Epithelial cell of proximal tubule (primary cell): ENCODE measurements around the gene KSR2. TPM values are rescaled to one million over a fixed set of nuclear protein-coding genes. Genes with fewer than 3 reads are reported as not detected.
"Not testable (repeated sequence)": the region's sequence is repeated elsewhere in the genome, so short reads cannot be mapped to it uniquely, and the experiment has no call there.

Source experiments
- DNase-seq: peaks from one replicate; pipeline ENCODE4 v3.0.0-alpha.2; 2011; ENCODE audit warnings: low read depth
- H3K4me3 ChIP-seq: 2 replicates; pipeline ENCODE4 v1.5.1; 2011; ENCODE audit warnings: low read depth, mild to moderate bottlenecking, low read length
- total RNA-seq: library from RNA; depleted of rRNA; stranded (reverse); fragments of >200 nt; gene quantifications from 2 replicates; pipeline ENCODE4 v1.2.3, GENCODE V29; 2015
- TF ChIP-seq, protein P1 (sequence below): conservative IDR thresholded peaks from 2 replicates; pipeline ENCODE4 v1.5.1; 2012; ENCODE audit warnings: low read depth, mild to moderate bottlenecking, low read length

Gene KSR2
- total RNA-seq, 1 donor from 2014 or later, result 0.29 TPM

DNA sequence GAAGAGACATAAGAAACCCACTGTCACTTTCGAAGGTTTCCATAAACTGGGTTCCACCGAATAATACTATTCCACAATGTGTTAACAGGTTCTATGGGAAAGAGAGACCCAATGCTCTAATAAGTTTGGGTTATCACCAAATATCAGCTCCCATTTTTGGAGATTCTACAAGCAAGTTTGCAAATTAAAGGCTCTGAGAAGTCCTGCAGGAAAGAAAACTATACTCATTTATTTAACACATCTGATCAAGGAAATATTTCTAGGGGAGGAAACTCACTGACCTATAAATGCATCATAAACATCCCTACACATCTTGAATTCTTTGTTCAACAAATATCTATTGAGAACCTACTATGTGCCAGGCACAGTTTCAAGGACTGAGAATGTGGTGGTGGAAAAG is 161.4 kb downstream of the KSR2 start:
- no peak overlapping the region for H3K4me3 ChIP-seq
- TF ChIP-seq, protein P1, sequence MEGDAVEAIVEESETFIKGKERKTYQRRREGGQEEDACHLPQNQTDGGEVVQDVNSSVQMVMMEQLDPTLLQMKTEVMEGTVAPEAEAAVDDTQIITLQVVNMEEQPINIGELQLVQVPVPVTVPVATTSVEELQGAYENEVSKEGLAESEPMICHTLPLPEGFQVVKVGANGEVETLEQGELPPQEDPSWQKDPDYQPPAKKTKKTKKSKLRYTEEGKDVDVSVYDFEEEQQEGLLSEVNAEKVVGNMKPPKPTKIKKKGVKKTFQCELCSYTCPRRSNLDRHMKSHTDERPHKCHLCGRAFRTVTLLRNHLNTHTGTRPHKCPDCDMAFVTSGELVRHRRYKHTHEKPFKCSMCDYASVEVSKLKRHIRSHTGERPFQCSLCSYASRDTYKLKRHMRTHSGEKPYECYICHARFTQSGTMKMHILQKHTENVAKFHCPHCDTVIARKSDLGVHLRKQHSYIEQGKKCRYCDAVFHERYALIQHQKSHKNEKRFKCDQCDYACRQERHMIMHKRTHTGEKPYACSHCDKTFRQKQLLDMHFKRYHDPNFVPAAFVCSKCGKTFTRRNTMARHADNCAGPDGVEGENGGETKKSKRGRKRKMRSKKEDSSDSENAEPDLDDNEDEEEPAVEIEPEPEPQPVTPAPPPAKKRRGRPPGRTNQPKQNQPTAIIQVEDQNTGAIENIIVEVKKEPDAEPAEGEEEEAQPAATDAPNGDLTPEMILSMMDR, result no peak
- no peak for DNase-seq

DNA sequence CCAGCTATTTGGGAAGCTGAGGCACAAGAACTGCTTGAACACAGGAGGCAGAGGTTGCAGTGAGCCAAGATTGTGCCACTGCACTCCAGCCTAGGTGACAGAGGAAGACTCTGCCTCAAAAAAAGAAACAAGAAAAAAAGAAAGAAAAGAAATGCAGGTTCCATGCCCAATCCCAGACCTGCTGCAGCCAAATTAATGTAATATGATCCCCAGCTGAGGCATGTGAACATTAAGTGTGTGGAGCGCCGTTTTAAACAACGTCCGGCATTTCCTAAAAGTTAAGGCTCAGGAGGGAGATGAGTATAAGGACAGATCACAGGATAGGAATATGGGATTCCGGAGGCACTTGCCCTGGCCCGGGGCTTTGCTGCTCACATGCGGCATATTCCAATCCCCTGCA is 162.9 kb downstream of the KSR2 start:
- TF ChIP-seq, protein P1, result no peak
- no peak for DNase-seq
- H3K4me3 ChIP-seq, result no peak overlapping the region

DNA sequence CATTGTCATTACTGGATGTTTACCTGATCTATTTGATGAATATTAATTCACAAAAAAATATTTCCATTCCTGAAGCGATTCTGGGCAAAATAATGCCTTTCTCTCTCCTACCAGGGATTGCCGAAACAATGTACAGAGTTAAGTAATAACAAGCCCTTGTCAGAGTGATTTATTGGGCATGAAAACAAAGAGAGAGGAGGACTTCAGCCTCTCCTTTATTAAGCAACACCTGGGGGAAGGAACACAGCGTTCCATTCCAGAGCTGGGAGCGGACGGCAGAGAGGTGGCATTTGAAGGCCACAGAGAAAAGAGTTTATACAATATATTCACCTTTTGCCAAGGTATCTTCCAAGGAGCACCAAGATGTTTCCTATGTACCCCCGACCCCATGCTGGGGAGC is 165.8 kb downstream of the KSR2 start:
- DNase-seq, result peak; percentile 20
- no peak overlapping the region for H3K4me3 ChIP-seq
- TF ChIP-seq, protein P1, result no peak

DNA sequence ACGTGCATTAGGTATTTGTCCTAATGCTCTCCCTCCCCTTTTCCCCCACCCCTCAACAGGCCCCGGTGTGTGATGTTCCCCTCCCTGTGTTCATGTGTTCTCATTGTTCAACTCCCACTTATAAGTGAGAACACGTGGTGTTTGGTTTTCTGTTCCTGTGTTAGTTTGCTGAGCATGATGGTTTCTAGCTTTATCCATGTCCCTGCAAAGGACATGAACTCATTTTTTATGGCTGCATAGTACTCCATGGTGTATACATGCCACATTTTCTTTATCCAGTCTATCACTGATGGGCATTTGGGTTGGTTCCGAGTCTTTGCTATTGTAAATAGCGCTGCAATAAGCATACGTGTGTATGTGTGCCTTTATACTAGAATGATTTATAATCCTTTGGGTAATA is 168.1 kb downstream of the KSR2 start:
- DNase-seq, H3K4me3 ChIP-seq: not testable (repeated sequence)

DNA sequence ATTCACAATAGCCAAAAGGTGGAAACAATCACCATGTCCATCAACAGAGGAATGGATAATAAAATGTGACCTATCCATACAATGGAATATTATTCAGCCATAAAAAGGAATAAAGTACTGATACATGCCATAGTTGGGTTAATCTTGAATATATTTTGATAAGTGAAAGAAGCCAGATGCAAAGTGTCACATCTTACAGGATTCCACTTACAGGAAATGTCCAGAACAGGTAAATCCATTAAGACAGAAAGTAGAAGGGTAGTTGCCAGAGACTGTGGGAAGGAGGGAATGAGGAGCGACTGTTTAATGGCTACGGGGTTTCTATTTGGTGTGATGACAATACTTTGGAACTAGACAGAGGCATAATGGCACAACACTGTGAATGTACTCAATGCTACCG is 171.6 kb downstream of the KSR2 start:
- no peak overlapping the region for H3K4me3 ChIP-seq
- TF ChIP-seq, protein P1, result no peak
- DNase-seq, result no peak

DNA sequence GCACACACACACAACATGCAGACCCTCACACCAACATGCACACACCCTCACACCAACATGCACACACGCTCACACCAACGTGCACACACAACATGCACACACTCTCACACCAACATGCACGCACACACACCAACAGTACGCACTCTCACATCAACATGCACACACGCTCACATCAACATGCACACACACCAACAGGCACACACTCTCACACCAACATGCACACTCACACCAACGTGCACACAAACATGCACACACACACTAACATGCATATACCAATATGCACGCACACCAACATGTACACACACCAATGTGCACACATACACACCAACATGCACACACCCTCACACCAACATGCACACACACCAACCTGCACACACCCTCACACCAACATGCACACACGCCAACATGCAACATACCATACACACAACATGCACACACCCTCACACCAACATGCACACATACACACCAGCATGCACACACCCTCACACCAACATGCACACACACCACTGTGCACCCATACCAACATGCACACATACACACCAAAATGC is 175.8 kb downstream of the KSR2 start:
- no peak overlapping the region for H3K4me3 ChIP-seq
- no peak for DNase-seq
- TF ChIP-seq, protein P1, result no peak

DNA sequence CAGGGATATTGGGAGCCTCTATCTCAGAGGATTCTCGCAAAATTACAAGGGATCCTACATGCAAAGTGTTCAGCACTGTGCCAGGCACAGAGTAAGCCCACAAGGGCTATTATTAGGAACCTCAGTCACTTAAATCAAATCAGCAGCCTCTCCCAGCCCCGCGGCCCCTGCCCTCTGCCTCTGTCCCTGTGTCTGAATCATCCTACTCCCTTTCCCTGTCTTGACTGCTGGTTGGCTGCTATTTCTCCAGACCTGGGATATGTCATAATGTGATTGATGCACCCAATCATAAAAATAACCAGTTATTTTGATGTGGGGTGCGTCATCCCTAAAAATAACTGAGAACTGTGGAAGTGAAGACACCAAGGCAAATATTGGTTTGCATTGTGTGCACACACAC is 176.3 kb downstream of the KSR2 start:
- TF ChIP-seq, protein P1, result no peak
- no peak for DNase-seq
- H3K4me3 ChIP-seq, result no peak overlapping the region
